Endodermal cell (in vitro differentiated cells): ENCODE results near the gene RASSF9. TPM values are rescaled to one million over a fixed set of nuclear protein-coding genes. Genes with fewer than 3 reads are reported as not detected.

Experiments used
- DNase-seq: peaks from one replicate; pipeline ENCODE4 v3.0.0-alpha.2; 2017
- H3K27ac ChIP-seq: 2 replicates; pipeline ENCODE4 v1.5.1; 2013; ENCODE audit warnings: mild to moderate bottlenecking, low read depth, low read length, moderate library complexity
- H3K27me3 ChIP-seq: 2 replicates; pipeline ENCODE4 v1.6.1; 2013; ENCODE audit warnings: mild to moderate bottlenecking, low read length, moderate library complexity; ENCODE audit not compliant: insufficient read depth, control insufficient read depth, poor library complexity, severe bottlenecking
- H3K36me3 ChIP-seq: 2 replicates; pipeline ENCODE4 v1.7.0; 2013; ENCODE audit warnings: mild to moderate bottlenecking, low read length, moderate library complexity; ENCODE audit not compliant: control insufficient read depth, insufficient read depth
- H3K4me1 ChIP-seq: one replicate; pipeline ENCODE4 v1.7.0; 2013; ENCODE audit warnings: low read length; ENCODE audit not compliant: control insufficient read depth, insufficient read depth
- H3K4me3 ChIP-seq: 2 replicates; pipeline ENCODE4 v1.5.1; 2013; ENCODE audit warnings: mild to moderate bottlenecking, low read length, moderate library complexity
- H3K9ac ChIP-seq: 2 replicates; pipeline ENCODE4 v1.6.1; 2013; ENCODE audit warnings: mild to moderate bottlenecking, low read length, moderate library complexity; ENCODE audit not compliant: poor library complexity, severe bottlenecking; ENCODE audit errors: extremely low read depth
- H3K9me3 ChIP-seq: 2 replicates; pipeline ENCODE4 v1.6.1; 2013; ENCODE audit warnings: mild to moderate bottlenecking, low read length, moderate library complexity; ENCODE audit not compliant: control insufficient read depth
- H3K27ac Mint-ChIP-seq: 2 replicates; pipeline ENCODE4 v1.8.0; 2020; ENCODE audit warnings: mixed read lengths
- H3K27me3 Mint-ChIP-seq: 2 replicates; pipeline ENCODE4 v1.8.0; 2021; ENCODE audit warnings: mild to moderate bottlenecking, mixed read lengths; ENCODE audit not compliant: insufficient read depth
- H3K36me3 Mint-ChIP-seq: 2 replicates; pipeline ENCODE4 v1.8.0; 2020; ENCODE audit warnings: low read depth, mixed read lengths
- H3K4me1 Mint-ChIP-seq: 2 replicates; pipeline ENCODE4 v1.8.0; 2020; ENCODE audit warnings: mixed read lengths
- H3K4me3 Mint-ChIP-seq: 2 replicates; pipeline ENCODE4 v1.8.0; 2020; ENCODE audit warnings: mild to moderate bottlenecking, moderate library complexity, mixed read lengths
- H3K9me3 Mint-ChIP-seq: 2 replicates; pipeline ENCODE4 v1.8.0; 2020; ENCODE audit warnings: mild to moderate bottlenecking, mixed read lengths
- WGBS, 2 experiments: methylation state at CpG; one replicate each; pipeline versions ENCODE4 v1.1.5 to v1.1.7; 2013; ENCODE audit warnings: missing lambda C conversion rate in 2 of 2, mixed read lengths in 1 of 2; ENCODE audit not compliant: insufficient coverage in 1 of 2, insufficient read length in 1 of 2; 5-methylcytosine and 5-hydroxymethylcytosine counted together
- total RNA-seq, 2 donors: library from RNA; stranded (reverse); fragmentation: NEBNext Ultra II Directional in 1 of 2; extraction: Animal tissue kit (Norgen Biotek cat#: 25700) in 1 of 2; gene quantifications; 2 replicates in 1 of 2; 3 replicates in 1 of 2; pipeline ENCODE4 v1.2.1, GENCODE V29; 2021
- TF ChIP-seq, protein P1 (sequence below): fragments of 200-600 bp; sonication (generic); conservative IDR thresholded peaks from 2 replicates; pipeline ENCODE4 v1.5.0; 2021; ENCODE audit warnings: antibody characterized with exemption, mild to moderate bottlenecking

Gene RASSF9
- total RNA-seq, 2 donors from 2014 or later, result 0.99 to 1.0 TPM

DNA sequence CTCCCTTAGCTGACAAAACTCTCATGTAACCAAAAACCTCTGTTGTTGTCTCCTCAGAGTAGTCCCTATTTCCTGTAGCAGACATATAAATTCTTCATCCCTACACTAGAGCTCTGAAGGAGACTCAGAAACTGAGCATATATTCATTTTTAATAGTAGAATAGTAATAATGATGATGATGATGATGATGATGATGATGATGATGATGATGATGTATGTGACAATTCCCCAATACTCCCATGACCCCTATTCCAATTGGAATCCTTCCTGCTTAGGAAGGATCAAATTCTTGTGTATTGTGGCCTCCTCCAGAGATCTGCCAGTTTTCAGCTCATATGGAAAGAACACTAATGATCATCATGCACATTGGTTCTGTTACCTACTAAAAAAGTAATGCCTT lies 26.7 kb downstream of the RASSF9 start:
- DNase-seq, result no peak
- H3K27ac Mint-ChIP-seq, result no peak overlapping the region
- TF ChIP-seq, protein P1, sequence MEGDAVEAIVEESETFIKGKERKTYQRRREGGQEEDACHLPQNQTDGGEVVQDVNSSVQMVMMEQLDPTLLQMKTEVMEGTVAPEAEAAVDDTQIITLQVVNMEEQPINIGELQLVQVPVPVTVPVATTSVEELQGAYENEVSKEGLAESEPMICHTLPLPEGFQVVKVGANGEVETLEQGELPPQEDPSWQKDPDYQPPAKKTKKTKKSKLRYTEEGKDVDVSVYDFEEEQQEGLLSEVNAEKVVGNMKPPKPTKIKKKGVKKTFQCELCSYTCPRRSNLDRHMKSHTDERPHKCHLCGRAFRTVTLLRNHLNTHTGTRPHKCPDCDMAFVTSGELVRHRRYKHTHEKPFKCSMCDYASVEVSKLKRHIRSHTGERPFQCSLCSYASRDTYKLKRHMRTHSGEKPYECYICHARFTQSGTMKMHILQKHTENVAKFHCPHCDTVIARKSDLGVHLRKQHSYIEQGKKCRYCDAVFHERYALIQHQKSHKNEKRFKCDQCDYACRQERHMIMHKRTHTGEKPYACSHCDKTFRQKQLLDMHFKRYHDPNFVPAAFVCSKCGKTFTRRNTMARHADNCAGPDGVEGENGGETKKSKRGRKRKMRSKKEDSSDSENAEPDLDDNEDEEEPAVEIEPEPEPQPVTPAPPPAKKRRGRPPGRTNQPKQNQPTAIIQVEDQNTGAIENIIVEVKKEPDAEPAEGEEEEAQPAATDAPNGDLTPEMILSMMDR, result no peak
- H3K9me3 ChIP-seq, result no peaks in the 10 kb centered on the region
- no peaks in the 10 kb centered on the region for H3K4me1 ChIP-seq
- no peaks in the 10 kb centered on the region for H3K9me3 Mint-ChIP-seq
- no peak overlapping the region for H3K4me3 ChIP-seq
- no peak overlapping the region for H3K27ac ChIP-seq
- H3K27me3 ChIP-seq, result no peaks in the 10 kb centered on the region
- H3K36me3 ChIP-seq, result no peaks in the 10 kb centered on the region
- peaks cover 6% of the 10 kb centered on the region for H3K4me1 Mint-ChIP-seq
- no peaks in the 10 kb centered on the region for H3K27me3 Mint-ChIP-seq
- no peak overlapping the region for H3K9ac ChIP-seq
- no peak overlapping the region for H3K4me3 Mint-ChIP-seq
- H3K36me3 Mint-ChIP-seq, result no peaks in the 10 kb centered on the region

DNA sequence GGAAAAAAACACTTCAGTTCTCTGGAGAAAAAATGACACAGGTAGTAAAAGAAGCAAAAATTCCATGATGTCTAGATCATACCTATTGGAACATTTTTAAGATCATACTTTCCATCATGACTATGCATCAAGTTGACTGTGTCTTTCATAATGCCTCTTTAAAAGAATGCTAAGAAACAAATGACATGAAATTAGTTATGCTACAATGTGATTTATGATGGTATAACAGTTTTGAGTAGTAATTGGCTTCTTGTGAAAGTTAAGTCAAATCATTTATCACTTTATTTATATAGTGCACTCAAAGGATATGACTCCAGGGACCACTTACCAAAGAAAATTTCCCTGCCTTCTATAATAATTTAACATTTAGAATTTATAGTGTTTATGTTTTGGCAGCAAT lies 28.5 kb downstream of the RASSF9 start:
- Histone ChIP-seq H3K36me3 (no peaks in the 10 kb centered on the region), H3K27me3 (no peaks in the 10 kb centered on the region), H3K9me3 (no peaks in the 10 kb centered on the region), H3K27ac (no peak overlapping the region), H3K4me3 (no peak overlapping the region), H3K9ac (no peak overlapping the region), H3K4me1 (no peaks in the 10 kb centered on the region)
- DNase-seq, result no peak
- Mint-ChIP-seq H3K27ac (no peak overlapping the region), H3K36me3 (no peaks in the 10 kb centered on the region), H3K4me3 (no peak overlapping the region), H3K4me1 (peaks cover 6% of the 10 kb centered on the region), H3K9me3 (no peaks in the 10 kb centered on the region), H3K27me3 (no peaks in the 10 kb centered on the region)
- TF ChIP-seq, protein P1, result no peak

DNA sequence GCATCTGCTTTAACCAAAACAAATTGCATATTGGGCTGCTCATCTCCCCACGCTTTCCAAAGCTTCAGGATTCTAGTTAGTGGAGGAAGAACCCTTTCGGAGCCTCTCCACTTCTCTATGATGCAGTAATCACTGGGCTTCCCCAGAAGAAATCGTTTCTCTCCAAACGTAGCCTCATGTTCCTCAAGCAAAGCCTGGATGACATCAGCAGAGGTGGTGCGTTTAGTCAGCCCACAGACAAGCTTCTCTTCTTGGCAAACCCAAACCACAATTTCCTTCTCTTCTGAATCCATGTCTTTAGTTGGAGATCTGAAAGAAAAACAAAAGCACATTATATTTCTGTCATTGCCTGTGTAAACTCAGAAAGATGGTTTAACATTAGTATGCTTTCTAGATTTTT lies 30.6 kb downstream of the RASSF9 start:
- 91 to 94% methylated on average over 2 to 5 of the region's 5 CpGs for WGBS, 2 experiments
- no peaks in the 10 kb centered on the region for H3K36me3 ChIP-seq
- H3K4me3 ChIP-seq, result no peak overlapping the region

More for the DNA sequence above, 30.6 kb downstream of the RASSF9 start:
- Histone ChIP-seq H3K9ac (no peak overlapping the region), H3K27me3 (no peaks in the 10 kb centered on the region), H3K9me3 (no peaks in the 10 kb centered on the region), H3K27ac (no peak overlapping the region), H3K4me1 (no peaks in the 10 kb centered on the region)
- H3K4me1 Mint-ChIP-seq, result peaks cover 14% of the 10 kb centered on the region
- no peaks in the 10 kb centered on the region for H3K27me3 Mint-ChIP-seq
- H3K36me3 Mint-ChIP-seq, result no peaks in the 10 kb centered on the region
- H3K27ac Mint-ChIP-seq, result no peak overlapping the region
- TF ChIP-seq, protein P1, result no peak
- DNase-seq, result no peak
- no peaks in the 10 kb centered on the region for H3K9me3 Mint-ChIP-seq
- H3K4me3 Mint-ChIP-seq, result no peak overlapping the region
